A549 (cell line): ENCODE measurements around the gene EOMES.

ENCODE experiments used
- CBX2 ChIP-seq: fragments of 200-600 bp; sonication (generic); IDR thresholded peaks from 2 replicates; pipeline ENCODE4 v1.6.1; 2016; ENCODE audit warnings: low read depth, mild to moderate bottlenecking, borderline replicate concordance
- EP300 ChIP-seq, 2 experiments: fragments of >200 bp; sonication (Bioruptor Twin); formaldehyde crosslinking; IDR thresholded peaks; 2 replicates in 1 of 2; 3 replicates in 1 of 2; pipeline ENCODE4 v1.6.1; 2016 to 2017
- NR3C1 ChIP-seq: fragments of >200 bp; sonication (Bioruptor Twin); formaldehyde crosslinking; IDR thresholded peaks from 3 replicates; pipeline ENCODE4 v1.6.1; 2017

DNA sequence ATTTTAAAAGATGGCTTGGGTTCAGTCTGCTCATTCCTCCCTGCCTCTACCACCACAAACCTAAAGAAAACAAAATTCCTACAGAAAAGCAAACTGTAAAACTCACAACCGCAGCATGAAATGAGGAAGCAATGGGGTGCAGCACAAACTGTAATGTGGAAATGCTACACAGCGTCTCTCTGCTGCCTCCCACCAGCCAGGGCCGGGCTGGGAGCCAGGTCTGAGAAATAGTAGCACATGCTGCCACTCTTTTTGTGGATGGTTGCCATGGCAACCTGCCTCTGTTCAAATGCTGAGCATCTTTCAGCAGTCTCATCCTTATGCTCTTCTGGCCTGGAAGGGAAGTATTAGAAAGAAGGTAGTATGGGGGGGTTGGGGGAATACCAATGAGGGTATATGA, 55.4 kb downstream of the EOMES start:
- no peak for TF ChIP-seq EP300 (IDR thresholded peaks at IDR 0.05)
- no peak for TF ChIP-seq CBX2
- TF ChIP-seq NR3C1, result no peak
